Calu3 (cell line): ENCODE results near the gene OXSR1. TPM values are rescaled to one million over a fixed set of nuclear protein-coding genes. Genes with fewer than 3 reads are reported as not detected.

Experiments
- BruUV-seq: library from RNA; stranded (reverse); fragments of 400-500 nt; replicated peaks from 2 replicates; lab custom pipeline; 2021; lab: Mats Ljungman, UMichigan
- CTCF ChIA-PET: fragments of 300-600 bp; sonication (Branson Sonifier 250); formaldehyde crosslinking; loops from one replicate; lab custom pipeline; 2022; ENCODE audit warnings: antibody characterized with exemption; lab: Charles Lee
- DNase-seq: peaks from one replicate; pipeline ENCODE4 v3.0.0; 2022
- H3K27ac Mint-ChIP-seq: one replicate; pipeline ENCODE4 v1.8.0; 2022; ENCODE audit warnings: mixed read lengths; ENCODE audit not compliant: unreplicated experiment
- H3K27me3 Mint-ChIP-seq: one replicate; pipeline ENCODE4 v1.8.0; 2022; ENCODE audit warnings: mixed read lengths; ENCODE audit not compliant: unreplicated experiment
- H3K36me3 Mint-ChIP-seq: one replicate; pipeline ENCODE4 v1.8.0; 2022; ENCODE audit warnings: mild to moderate bottlenecking, moderate library complexity, mixed read lengths; ENCODE audit not compliant: insufficient read depth, unreplicated experiment
- H3K4me1 Mint-ChIP-seq: one replicate; pipeline ENCODE4 v1.8.0; 2022; ENCODE audit warnings: mild to moderate bottlenecking, low read depth, mixed read lengths; ENCODE audit not compliant: unreplicated experiment
- H3K4me3 Mint-ChIP-seq: one replicate; pipeline ENCODE4 v1.8.0; 2022; ENCODE audit warnings: mild to moderate bottlenecking, low read depth, moderate library complexity, mixed read lengths; ENCODE audit not compliant: unreplicated experiment
- H3K9me3 Mint-ChIP-seq: one replicate; pipeline ENCODE4 v1.8.0; 2022; ENCODE audit warnings: low read depth, mixed read lengths; ENCODE audit not compliant: unreplicated experiment
- intact Hi-C: fragments of 100-400 bp; cut with micrococcal nuclease; formaldehyde crosslinking; loops from one replicate; pipeline ENCODE4 v1.10.0; 2022; ENCODE audit not compliant: unreplicated experiment
- total RNA-seq: library from RNA; stranded (reverse); gene quantifications from 2 replicates; pipeline ENCODE4 v1.2.3, GENCODE V29; 2022
- TF ChIP-seq, protein P1 (sequence below): fragments of 200-600 bp; IDR thresholded peaks from one replicate; pipeline ENCODE4 v1.8.0; 2022; ENCODE audit warnings: antibody characterized with exemption; ENCODE audit not compliant: unreplicated experiment

The OXSR1 gene
- total RNA-seq, 1 experiment from 2014 or later, result 50.4 TPM

DNA sequence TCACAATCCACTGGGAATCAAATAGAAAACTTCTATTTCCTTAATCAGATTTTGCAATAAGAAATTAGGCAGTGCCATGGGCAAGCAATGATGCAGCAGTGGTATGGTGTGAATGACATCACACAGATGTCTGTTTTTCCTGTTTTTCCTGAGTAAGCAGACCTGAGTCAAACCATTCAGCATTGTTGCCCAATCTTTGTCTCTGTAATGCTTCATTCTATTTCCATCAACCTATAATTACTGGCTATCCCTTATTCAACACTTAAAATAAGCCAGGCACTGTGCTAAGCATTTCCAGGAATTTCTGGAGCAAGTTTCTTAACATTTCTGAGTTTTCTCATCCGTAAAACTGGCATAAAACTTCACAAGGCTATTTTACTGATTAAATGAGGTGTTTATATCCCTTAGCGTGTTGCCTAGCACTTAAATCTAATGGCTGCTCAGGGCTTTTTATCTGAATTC lies 11.3 kb upstream of the OXSR1 start:
- CTCF ChIA-PET, result interaction anchor here (0.9 to 2.4 kb wide), 2 partner anchors 9 to 11 kb away, joined by 4 to 10 read pairs; partner anchors contain the start of gene OXSR1
- peak overlapping the region; percentile 83 for H3K27ac Mint-ChIP-seq
- H3K4me1 Mint-ChIP-seq, result peaks cover 30% of the 10 kb centered on the region
- no peaks in the 10 kb centered on the region for H3K9me3 Mint-ChIP-seq
- BruUV-seq, result no TSS peak
- intact Hi-C loops, result no loop called here
- peak; percentile 54 for DNase-seq
- no peaks in the 10 kb centered on the region for H3K27me3 Mint-ChIP-seq
- TF ChIP-seq, protein P1, sequence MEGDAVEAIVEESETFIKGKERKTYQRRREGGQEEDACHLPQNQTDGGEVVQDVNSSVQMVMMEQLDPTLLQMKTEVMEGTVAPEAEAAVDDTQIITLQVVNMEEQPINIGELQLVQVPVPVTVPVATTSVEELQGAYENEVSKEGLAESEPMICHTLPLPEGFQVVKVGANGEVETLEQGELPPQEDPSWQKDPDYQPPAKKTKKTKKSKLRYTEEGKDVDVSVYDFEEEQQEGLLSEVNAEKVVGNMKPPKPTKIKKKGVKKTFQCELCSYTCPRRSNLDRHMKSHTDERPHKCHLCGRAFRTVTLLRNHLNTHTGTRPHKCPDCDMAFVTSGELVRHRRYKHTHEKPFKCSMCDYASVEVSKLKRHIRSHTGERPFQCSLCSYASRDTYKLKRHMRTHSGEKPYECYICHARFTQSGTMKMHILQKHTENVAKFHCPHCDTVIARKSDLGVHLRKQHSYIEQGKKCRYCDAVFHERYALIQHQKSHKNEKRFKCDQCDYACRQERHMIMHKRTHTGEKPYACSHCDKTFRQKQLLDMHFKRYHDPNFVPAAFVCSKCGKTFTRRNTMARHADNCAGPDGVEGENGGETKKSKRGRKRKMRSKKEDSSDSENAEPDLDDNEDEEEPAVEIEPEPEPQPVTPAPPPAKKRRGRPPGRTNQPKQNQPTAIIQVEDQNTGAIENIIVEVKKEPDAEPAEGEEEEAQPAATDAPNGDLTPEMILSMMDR, result no peak
- peaks cover 11% of the 10 kb centered on the region for H3K36me3 Mint-ChIP-seq
- no peak overlapping the region for H3K4me3 Mint-ChIP-seq

DNA sequence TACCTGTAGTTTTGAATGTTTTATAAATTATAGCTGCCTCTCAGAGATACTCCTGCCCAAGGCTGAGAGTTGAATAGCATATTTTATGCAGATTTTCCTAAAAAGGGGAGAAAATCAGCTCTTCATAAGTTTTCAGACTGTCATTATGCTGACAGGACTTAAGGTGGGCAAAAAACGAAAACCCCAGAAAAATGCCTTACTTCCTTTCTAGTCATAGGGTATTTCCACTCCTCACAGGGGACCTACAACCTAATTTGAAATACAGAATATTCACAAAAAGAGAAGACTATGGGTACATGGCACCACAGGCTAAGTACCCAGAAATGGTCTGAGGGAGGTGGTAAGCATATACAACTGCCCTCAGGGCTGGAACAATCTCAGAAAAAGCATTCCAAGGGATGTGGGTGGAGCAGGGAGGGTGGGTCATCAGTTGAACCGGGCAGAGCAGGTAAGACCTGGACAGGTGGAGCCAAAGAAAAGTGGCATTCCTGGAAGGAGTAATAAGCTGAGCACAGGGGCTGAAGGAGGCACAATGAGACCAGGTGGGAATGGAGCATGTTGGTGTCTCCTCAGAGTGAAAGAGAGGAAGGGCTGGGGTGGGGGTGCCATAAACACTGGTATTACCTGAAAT lies 10.6 kb upstream of the OXSR1 start:
- no peak overlapping the region for H3K4me3 Mint-ChIP-seq
- peaks cover 11% of the 10 kb centered on the region for H3K36me3 Mint-ChIP-seq
- peaks cover 30% of the 10 kb centered on the region for H3K4me1 Mint-ChIP-seq
- TF ChIP-seq, protein P1, result no peak
- no peaks in the 10 kb centered on the region for H3K9me3 Mint-ChIP-seq
- intact Hi-C loops, result no loop called here
- H3K27me3 Mint-ChIP-seq, result no peaks in the 10 kb centered on the region
- CTCF ChIA-PET, result interaction anchor here (2.4 kb wide), 1 partner anchor 10 kb away, joined by 10 read pairs; the partner anchor contains the start of gene OXSR1
- peak; percentile 57 for DNase-seq
- H3K27ac Mint-ChIP-seq, result peak overlapping the region; percentile 83
- no TSS peak for BruUV-seq

DNA sequence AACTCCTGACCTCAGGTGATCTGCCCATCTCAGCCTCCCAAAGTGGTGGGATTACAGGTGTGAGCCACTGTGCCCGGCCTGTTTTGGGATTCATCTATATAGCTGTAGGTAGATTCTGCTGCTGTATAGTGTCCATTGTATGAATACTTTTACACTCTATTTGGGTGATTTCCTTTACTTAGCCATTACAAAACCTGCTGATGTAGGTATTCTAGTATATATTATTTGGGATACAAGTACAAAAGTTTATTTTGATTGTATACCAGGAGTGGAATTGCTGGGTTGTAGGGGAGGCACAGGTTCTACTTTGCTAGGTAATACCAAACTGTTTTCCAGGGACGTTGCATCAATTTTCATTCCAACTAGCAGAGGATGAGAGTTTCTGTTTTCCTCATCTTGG lies 9.5 kb upstream of the OXSR1 start:
- intact Hi-C loops, result no loop called here
- CTCF ChIA-PET, result interaction anchor here (2.4 kb wide), 1 partner anchor 9 kb away, joined by 10 read pairs; the partner anchor contains the start of gene OXSR1
- no TSS peak for BruUV-seq
- Mint-ChIP-seq H3K36me3 (peaks cover 11% of the 10 kb centered on the region), H3K4me1 (peaks cover 30% of the 10 kb centered on the region), H3K27me3 (no peaks in the 10 kb centered on the region), H3K27ac (no peak overlapping the region), H3K9me3 (no peaks in the 10 kb centered on the region), H3K4me3 (no peak overlapping the region)
- TF ChIP-seq, protein P1, result no peak
- no peak for DNase-seq

DNA sequence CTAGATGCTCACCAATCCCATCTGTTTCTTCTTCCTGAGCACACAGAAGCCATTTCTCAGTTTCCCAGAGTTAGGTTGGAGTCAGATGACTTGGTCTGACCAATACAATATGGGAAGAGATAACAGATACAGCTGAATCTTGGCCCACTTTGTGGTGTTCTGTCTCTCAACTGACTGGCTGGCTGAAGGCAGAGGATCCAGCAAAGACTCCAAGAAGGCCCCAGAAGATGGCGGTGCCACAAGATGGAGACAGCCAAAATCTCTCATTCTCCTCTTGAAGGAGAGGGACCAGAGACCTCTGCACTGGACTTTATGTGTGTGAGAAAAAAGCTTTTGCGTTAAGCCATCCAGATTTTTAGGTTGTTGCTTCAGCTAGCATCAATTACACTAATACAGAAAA lies 8.2 kb upstream of the OXSR1 start:
- H3K27ac Mint-ChIP-seq, result no peak overlapping the region
- no TSS peak for BruUV-seq
- TF ChIP-seq, protein P1, result no peak
- peaks cover 5% of the 10 kb centered on the region for H3K36me3 Mint-ChIP-seq
- no peak overlapping the region for H3K4me3 Mint-ChIP-seq
- intact Hi-C loops, result no loop called here
- H3K27me3 Mint-ChIP-seq, result no peaks in the 10 kb centered on the region
- peaks cover 18% of the 10 kb centered on the region for H3K4me1 Mint-ChIP-seq
- no peaks in the 10 kb centered on the region for H3K9me3 Mint-ChIP-seq
- CTCF ChIA-PET, result interaction anchor here (1.6 kb wide), 1 partner anchor 20 kb away, joined by 4 read pairs; the partner anchor contains the start of gene ACAA1
- no peak for DNase-seq
